Retinal pigment epithelial cell (primary cell): ENCODE results near the gene POT1.

Experiments
- DNase-seq: peaks from one replicate; pipeline ENCODE4 v3.0.0-alpha.2; 2010; ENCODE audit warnings: low read depth
- H3K4me3 ChIP-seq: 2 replicates; pipeline ENCODE4 v1.5.1; 2011; ENCODE audit warnings: mild to moderate bottlenecking, low read length, control low read depth, moderate library complexity
- TF ChIP-seq, protein P1 (sequence below): conservative IDR thresholded peaks from 2 replicates; pipeline ENCODE4 v1.5.1; 2011; ENCODE audit warnings: low read depth, low read length, control low read depth, inconsistent platforms

The POT1 gene

DNA sequence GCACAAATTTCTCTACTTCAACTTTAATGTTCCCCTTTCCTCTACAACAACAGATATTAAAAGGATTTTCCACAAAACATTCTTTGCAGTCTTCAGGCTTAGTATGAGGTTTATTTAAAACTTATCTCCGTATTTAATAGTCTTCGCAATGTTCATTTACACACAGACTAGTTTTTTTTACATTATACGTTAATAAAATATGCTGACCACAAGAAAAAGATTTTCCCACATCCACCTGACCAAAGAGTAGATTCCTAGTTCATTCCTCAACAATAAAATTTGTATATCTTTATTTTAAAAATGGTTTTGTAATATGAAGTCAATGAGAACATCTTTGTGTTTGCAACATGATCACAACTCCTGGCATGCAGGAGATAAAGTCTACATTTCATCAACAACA, 42.4 kb downstream of the POT1 start:
- TF ChIP-seq, protein P1, sequence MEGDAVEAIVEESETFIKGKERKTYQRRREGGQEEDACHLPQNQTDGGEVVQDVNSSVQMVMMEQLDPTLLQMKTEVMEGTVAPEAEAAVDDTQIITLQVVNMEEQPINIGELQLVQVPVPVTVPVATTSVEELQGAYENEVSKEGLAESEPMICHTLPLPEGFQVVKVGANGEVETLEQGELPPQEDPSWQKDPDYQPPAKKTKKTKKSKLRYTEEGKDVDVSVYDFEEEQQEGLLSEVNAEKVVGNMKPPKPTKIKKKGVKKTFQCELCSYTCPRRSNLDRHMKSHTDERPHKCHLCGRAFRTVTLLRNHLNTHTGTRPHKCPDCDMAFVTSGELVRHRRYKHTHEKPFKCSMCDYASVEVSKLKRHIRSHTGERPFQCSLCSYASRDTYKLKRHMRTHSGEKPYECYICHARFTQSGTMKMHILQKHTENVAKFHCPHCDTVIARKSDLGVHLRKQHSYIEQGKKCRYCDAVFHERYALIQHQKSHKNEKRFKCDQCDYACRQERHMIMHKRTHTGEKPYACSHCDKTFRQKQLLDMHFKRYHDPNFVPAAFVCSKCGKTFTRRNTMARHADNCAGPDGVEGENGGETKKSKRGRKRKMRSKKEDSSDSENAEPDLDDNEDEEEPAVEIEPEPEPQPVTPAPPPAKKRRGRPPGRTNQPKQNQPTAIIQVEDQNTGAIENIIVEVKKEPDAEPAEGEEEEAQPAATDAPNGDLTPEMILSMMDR, result no peak
- no peak for DNase-seq
- no peak overlapping the region for H3K4me3 ChIP-seq

DNA sequence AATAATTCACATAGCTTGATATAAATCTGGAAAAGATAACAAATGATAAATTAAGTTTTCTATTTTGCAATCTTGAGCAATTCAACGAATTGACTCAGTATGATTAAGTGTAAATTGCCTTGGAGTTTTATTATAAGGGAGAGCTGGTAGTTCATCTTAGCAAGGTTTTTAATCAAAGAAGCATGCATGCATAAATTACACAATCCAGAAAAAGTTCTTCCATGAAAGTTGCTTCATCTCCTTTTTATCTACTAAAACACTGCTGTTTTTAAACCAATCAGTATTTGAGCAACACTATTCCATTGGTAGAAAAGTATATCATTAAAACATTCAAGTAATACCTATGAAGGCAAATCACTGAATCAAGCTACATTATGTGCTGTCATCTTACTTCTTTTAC, 47.6 kb downstream of the POT1 start:
- TF ChIP-seq, protein P1, result no peak
- H3K4me3 ChIP-seq, result no peak overlapping the region
- DNase-seq, result no peak

DNA sequence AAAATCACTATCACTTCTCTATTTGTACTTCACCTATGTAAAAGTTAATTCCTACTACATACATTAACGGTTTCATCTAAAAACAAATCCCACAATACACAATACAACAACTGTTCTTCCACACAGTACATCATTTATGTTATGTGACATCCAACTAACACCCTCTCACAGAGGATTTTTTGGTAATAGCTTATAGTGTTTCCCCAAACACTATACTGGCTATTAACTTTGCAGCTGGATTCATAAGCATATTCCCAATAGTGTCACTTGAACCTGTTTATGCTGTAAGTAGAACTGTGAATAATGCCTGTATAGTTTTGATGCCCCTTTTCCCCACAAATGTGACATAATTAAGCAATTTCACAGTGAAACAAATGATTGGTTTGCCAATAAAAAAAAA, 49.9 kb downstream of the POT1 start:
- no peak for DNase-seq
- no peak overlapping the region for H3K4me3 ChIP-seq
- TF ChIP-seq, protein P1, result no peak

DNA sequence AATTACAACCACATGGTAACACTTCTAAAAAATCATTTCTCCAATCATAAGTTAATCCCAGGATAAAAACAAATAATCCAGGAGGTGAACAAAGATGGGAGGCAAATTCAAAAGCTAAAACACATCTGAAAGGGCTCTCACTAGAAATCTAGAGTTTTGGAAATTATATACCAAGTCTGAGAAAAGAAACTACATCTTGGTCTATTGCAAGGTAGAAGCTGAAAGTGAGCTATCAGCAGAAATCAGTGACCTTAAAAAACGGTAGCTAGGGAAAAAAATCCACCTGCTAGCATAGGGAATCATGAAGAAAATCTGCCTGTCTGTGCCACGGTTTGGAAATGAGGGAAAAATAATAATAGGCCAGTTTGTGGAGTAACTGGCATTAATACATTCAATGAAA, 50.5 kb downstream of the POT1 start:
- no peak overlapping the region for H3K4me3 ChIP-seq
- TF ChIP-seq, protein P1, result no peak
- DNase-seq, result no peak

DNA sequence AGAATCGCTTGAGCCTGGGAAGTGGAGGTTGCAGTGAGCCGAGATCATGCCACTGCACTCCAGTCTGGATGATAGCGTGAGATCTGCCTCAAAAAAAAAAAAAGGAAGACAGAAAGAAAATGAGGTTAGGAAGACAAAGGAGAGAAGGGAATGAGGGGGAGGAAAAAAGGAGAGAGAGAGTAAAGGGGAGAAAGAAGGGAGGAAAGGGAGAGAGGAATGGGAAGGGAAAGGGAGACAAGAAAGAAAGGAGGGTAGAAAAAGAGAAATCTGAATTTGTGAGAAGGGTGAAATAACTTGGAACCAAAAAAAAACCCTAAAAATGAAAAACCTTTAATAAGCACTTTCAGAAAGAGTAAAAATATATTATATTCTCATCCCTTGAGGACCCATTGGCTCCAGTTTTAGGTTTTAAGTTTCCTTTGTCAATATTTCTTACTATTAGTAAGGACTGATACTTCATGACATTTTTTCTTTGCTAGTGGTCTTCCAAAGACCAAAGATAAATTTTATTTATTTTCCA, 54.9 kb downstream of the POT1 start:
- H3K4me3 ChIP-seq, result no peak overlapping the region
- TF ChIP-seq, protein P1, result no peak
- no peak for DNase-seq

DNA sequence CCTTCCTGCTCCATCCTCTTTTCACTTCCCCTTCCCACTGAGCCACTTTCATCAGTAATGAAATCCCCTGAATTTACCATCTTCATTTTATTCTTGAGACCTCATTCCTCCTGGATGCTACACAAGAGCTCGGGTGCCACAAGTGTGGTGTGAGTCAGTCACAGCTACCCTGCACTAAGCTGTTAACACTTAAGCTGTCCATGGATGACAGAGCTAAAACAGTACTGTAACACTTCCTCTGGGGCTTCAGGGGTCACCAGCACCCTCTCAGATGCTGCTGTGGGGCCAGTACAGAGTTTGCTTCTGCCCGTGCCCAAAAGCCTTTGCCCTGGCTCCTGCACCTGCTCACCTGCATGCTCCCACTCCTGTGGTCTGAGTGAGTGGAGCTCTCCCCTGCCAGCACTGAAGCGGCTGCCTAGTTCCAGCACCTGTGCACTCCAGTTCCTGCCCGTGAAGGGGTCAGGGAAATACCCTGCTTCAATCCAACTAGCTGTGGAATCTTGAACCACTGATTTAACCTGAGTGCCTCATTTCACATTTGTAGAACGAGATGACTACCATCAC, 71.9 kb downstream of the POT1 start:
- no peak overlapping the region for H3K4me3 ChIP-seq
- DNase-seq, result no peak
- TF ChIP-seq, protein P1, result no peak

DNA sequence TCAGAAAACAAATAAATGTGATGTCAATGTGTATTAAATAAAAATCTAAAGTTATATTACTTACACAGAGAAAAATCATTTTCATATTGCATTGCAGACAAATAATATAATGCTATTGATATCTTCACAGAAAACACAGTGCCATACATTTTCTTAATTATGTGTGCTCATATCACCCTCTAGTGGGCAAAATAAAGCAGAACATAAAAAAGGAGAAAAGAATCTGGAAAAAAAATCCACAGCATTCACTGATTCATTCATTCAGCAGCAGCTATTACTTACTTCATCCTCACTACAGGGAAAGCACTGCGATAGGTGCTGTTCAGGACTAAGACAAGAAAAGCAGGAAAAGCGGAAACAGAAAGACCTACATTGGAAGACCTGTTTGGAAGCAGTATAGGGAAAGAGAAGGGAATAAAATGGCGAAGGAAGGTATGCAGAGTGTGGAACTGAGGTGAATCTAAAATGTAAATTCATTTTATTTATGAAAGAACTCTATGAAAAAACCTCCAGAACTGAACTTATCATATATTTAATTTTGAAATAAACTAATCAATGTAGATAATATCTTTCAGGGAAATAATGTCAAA, 73.2 kb downstream of the POT1 start:
- no peak for DNase-seq
- TF ChIP-seq, protein P1, result peak; percentile 57
- H3K4me3 ChIP-seq, result no peak overlapping the region
